ENCODE data around the gene PRLH.

PRLH gene

DNA sequence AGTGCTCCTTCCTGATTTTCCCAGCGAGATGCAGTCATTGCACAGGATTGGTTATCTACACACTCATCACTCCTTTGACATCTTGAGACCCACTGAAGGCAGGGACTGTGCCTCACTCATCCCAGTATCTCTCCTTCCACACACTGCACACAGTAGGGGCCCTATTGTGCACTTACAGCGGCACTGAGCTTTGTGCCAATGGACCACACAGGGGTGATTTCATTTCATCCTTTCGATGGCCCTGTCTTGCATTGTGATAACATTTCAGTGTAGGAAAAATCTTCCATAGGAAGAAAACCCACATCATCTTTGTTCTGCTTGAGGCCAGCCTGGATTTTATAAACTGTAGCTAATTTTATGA is 50.0 kb downstream of the PRLH start:
- DNase-seq (ENCODE audit: low read depth): no peak
- H3K4me3 ChIP-seq (ENCODE audit: low read depth, low read length): no peak overlapping the region
